GM23338 (cell line): ENCODE results near the gene NTN1.

Experiments used
- CREB1 ChIP-seq: fragments of 250-450 bp; sonication (Bioruptor Pico); IDR thresholded peaks from 2 replicates; pipeline ENCODE4 v1.5.0; 2020; ENCODE audit warnings: low read depth, mild to moderate bottlenecking, moderate library complexity
- CTCF ChIP-seq, 2 experiments: fragments of 200-600 bp in 1 of 2; sonication (generic) in 1 of 2; conservative IDR thresholded peaks; 2 replicates each; pipeline versions ENCODE4 v1.5.1 to v1.6.1; 2016 to 2017; ENCODE audit warnings: antibody characterized with exemption in 2 of 2, low read depth in 2 of 2, mild to moderate bottlenecking in 2 of 2, moderate library complexity in 1 of 2
- ETS1 ChIP-seq: IDR thresholded peaks from 2 replicates; pipeline ENCODE4 v1.6.1; 2016; ENCODE audit warnings: antibody characterized with exemption
- NANOG ChIP-seq: IDR thresholded peaks from 2 replicates; pipeline ENCODE4 v1.6.1; 2016; ENCODE audit warnings: antibody characterized with exemption, borderline replicate concordance
- POLR2AphosphoS5 ChIP-seq: IDR thresholded peaks from 2 replicates; pipeline ENCODE4 v1.6.1; 2016; ENCODE audit warnings: antibody characterized with exemption, low read depth
- REST ChIP-seq: IDR thresholded peaks from one replicate; pipeline ENCODE4 v1.6.1; 2018; ENCODE audit warnings: antibody characterized with exemption; ENCODE audit not compliant: unreplicated experiment

- TF ChIP-seq CREB1 (CRISPR knock-in tag) (no peak), REST (no peak), CTCF (conservative IDR thresholded peaks at IDR 0.05; ENCODE audit: low read depth in 2 of 2) (no peak), POLR2AphosphoS5 (no peak), NANOG (no peak), ETS1 (no peak)
Observed at GRCh38 chr17:9206741-9207332, 185.5 kb downstream of the NTN1 start.
